ENCODE measurements around the gene CNOT10.

DNA sequence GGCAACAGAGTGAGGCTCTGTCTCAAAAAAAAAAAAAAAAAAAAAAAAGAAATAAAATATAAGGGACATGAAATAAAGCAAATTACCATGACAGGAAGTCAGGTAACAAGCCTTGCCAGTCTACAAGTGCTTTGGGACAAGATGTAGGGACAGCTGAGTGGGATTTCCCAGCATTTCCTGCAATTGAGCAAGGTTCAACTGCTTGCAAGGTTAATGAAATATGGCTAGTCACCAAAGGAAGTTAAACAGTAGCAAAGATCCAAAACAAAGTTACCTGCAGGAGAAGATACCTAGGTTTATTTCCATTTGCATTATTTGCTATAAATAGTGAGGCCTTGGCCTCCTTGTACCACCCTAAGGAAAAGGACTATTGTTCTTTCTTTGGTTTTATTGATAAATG is 22.3 kb upstream of the CNOT10 start:
- TF ChIP-seq, protein P1, sequence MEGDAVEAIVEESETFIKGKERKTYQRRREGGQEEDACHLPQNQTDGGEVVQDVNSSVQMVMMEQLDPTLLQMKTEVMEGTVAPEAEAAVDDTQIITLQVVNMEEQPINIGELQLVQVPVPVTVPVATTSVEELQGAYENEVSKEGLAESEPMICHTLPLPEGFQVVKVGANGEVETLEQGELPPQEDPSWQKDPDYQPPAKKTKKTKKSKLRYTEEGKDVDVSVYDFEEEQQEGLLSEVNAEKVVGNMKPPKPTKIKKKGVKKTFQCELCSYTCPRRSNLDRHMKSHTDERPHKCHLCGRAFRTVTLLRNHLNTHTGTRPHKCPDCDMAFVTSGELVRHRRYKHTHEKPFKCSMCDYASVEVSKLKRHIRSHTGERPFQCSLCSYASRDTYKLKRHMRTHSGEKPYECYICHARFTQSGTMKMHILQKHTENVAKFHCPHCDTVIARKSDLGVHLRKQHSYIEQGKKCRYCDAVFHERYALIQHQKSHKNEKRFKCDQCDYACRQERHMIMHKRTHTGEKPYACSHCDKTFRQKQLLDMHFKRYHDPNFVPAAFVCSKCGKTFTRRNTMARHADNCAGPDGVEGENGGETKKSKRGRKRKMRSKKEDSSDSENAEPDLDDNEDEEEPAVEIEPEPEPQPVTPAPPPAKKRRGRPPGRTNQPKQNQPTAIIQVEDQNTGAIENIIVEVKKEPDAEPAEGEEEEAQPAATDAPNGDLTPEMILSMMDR (IDR thresholded peaks at IDR 0.05): no peak
- no peak for TF ChIP-seq ZFX (IDR thresholded peaks at IDR 0.05; ENCODE audit: borderline replicate concordance)

All from 22Rv1 (cell line).